ENCODE results near the gene POU2AF3. TPM values are rescaled to one million over a fixed set of nuclear protein-coding genes. Genes with fewer than 3 reads are reported as not detected.

The POU2AF3 gene, protein sequence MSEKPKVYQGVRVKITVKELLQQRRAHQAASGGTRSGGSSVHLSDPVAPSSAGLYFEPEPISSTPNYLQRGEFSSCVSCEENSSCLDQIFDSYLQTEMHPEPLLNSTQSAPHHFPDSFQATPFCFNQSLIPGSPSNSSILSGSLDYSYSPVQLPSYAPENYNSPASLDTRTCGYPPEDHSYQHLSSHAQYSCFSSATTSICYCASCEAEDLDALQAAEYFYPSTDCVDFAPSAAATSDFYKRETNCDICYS
- 0.85 and 2.1 TPM in 2 replicates for total RNA-seq
- 0.33 TPM for total RNA-seq (2013)
- polyA plus RNA-seq: 0.48 and 0.51 TPM in 2 replicates
- polyA minus RNA-seq: not detected in 2 replicates

DNA sequence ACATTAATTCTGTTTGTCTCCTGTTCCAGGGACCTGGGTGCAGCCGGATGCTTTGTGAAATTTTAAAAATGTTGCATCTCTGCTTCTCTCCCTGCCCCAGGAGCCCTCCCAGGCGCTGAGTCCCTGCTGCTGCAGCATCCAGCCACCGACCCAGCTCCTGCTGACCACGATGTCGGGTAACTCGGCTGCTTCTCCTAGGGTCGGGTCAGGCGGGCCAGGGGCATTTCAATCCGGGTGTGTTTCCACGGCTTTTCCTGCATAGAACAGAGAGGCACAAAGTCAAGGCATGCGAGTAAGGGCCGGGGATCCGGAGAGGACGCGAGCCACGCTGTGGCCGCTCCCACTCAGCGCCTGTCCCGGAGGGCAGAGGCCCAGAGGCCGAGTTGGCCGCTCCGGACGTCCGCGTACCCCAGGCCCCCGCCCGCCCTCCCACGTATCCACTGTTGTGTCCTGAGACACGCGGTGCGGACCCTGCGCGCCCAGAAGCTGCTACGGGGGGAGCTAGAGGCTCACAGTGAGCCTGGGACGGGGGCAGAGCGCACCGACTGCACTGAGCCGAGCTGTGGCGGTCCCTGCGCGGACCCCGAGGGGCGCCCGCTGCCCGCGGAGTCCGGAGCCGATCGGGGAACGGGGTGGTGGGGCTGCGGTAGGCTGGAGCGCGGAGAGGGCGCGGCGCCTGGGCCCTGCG, at the start of gene POU2AF3:
Gene POU2AF3, plus strand, starts transcription at position 134 of the 688 bp plus-strand sequence. Its CDS starts 36 bp downstream, at position 170.
- WGBS (ENCODE audit: insufficient coverage): 15% methylated on average over 55 of the region's 57 CpGs
- no peak for TF ChIP-seq EZH2 (IDR thresholded peaks at IDR 0.05; ENCODE audit: borderline replicate concordance, insufficient read depth, low read depth, low read length, poor library complexity, severe bottlenecking)
- TF ChIP-seq, protein P1, sequence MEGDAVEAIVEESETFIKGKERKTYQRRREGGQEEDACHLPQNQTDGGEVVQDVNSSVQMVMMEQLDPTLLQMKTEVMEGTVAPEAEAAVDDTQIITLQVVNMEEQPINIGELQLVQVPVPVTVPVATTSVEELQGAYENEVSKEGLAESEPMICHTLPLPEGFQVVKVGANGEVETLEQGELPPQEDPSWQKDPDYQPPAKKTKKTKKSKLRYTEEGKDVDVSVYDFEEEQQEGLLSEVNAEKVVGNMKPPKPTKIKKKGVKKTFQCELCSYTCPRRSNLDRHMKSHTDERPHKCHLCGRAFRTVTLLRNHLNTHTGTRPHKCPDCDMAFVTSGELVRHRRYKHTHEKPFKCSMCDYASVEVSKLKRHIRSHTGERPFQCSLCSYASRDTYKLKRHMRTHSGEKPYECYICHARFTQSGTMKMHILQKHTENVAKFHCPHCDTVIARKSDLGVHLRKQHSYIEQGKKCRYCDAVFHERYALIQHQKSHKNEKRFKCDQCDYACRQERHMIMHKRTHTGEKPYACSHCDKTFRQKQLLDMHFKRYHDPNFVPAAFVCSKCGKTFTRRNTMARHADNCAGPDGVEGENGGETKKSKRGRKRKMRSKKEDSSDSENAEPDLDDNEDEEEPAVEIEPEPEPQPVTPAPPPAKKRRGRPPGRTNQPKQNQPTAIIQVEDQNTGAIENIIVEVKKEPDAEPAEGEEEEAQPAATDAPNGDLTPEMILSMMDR (IDR thresholded peaks at IDR 0.05): no peak
- peaks cover 35% of the 10 kb centered on the region for H3K4me1 Mint-ChIP-seq
- no peaks in the 10 kb centered on the region for H4K20me1 ChIP-seq (ENCODE audit: control insufficient read depth, insufficient read depth, low read length, poor library complexity, severe bottlenecking)
- H3K4me2 ChIP-seq (replicated peaks; ENCODE audit: low read depth, low read length, poor library complexity, severe bottlenecking): peak within 1 kb of the TSS; percentile 99
- H3K9me3 ChIP-seq (ENCODE audit: control extremely low read depth in 1 of 3, control insufficient read depth in 2 of 3, insufficient read depth in 1 of 3, low read length in 2 of 3): peaks cover 0 to 3% (median 0%) of the 10 kb centered on the region in 3 donors
- intact Hi-C loops (cut with micrococcal nuclease): loop anchor here (1.0 to 2.0 kb wide), 2 partner anchors 16 to 125 kb away; no protein-coding TSS in a partner anchor
- peak within 1 kb of the TSS; percentile 97 for H2AFZ ChIP-seq (ENCODE audit: insufficient read depth, low read depth, low read length, poor library complexity, severe bottlenecking)
- DNase-seq (peak; percentile 11), ATAC-seq (ENCODE audit: low read depth) (peak; percentile 44)
- CTCF ChIA-PET: interaction anchor here (0.7 to 6.7 kb wide), 8 partner anchors 8 to 148 kb away, joined by 3 to 42 read pairs (median 4); no protein-coding TSS in a partner anchor
- H3K27ac ChIP-seq (ENCODE audit: low read length in 2 of 2): peak within 1 kb of the TSS in 1 of 2 donors; percentile 23
- peak within 1 kb of the TSS; percentile 75 for H3K9ac ChIP-seq (ENCODE audit: low read length)
- peaks cover 32 to 45% of the 10 kb centered on the region in 2 donors for H3K4me1 ChIP-seq (ENCODE audit: control insufficient read depth in 2 of 2, insufficient read depth in 2 of 2, low read length in 2 of 2)
- peak within 1 kb of the TSS in 4 of 5 experiments; percentile 57 to 77 (median 66) for H3K4me3 ChIP-seq (ENCODE audit: control extremely low read depth in 1 of 5, extremely low read depth in 1 of 5, insufficient read depth in 1 of 5, low read depth in 2 of 5, low read length in 4 of 5)
- no peaks in the 10 kb centered on the region for H3K79me2 ChIP-seq (ENCODE audit: control insufficient read depth, insufficient read depth, low read length)
- H3K36me3 ChIP-seq (replicated peaks in 1 of 2; ENCODE audit: control extremely low read depth in 1 of 2, control insufficient read depth in 1 of 2, extremely low read depth in 1 of 2, insufficient read depth in 2 of 2, low read length in 1 of 2): no peaks in the 10 kb centered on the region
- POLR2A ChIA-PET: interaction anchor here (0.7 to 1.2 kb wide), 3 partner anchors 118 to 124 kb away, joined by 3 to 4 read pairs (median 4); no protein-coding TSS in a partner anchor
- H3K9me3 Mint-ChIP-seq (ENCODE audit: insufficient read depth): no peaks in the 10 kb centered on the region
- H3K27me3 ChIP-seq (replicated peaks in 1 of 4; ENCODE audit: control extremely low read depth in 1 of 4, control insufficient read depth in 3 of 4, insufficient read depth in 4 of 4, low read length in 3 of 4): peaks cover 0 to 29% (median 9%) of the 10 kb centered on the region in 4 experiments
- peaks cover 12% of the 10 kb centered on the region for H3K27me3 Mint-ChIP-seq
- H3K27ac Mint-ChIP-seq: peak within 1 kb of the TSS; percentile 22
- peak within 1 kb of the TSS; percentile 76 for H3K4me3 Mint-ChIP-seq
